ENCODE data around the gene GRID1.

DNA sequence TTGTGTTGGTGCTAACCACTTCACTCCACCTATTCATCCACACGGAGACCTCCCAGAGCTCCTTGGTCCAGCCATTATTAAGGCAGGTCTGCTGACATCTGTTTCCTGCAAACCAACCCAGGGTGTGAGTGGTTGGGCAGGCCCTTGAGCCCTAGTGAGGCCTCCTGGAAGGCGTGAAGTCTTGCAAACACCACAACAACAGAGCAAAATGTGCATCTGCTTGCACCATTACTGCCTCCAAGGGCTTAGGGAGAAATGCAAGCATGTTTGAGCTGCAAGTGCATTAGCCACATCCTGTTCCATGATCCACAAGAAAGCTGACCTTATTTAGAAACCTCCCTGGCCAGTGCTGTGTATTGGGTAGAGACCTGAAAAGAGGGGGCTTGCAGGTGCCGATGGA lies 325.5 kb downstream of the GRID1 start:
- TF ChIP-seq, protein P1, sequence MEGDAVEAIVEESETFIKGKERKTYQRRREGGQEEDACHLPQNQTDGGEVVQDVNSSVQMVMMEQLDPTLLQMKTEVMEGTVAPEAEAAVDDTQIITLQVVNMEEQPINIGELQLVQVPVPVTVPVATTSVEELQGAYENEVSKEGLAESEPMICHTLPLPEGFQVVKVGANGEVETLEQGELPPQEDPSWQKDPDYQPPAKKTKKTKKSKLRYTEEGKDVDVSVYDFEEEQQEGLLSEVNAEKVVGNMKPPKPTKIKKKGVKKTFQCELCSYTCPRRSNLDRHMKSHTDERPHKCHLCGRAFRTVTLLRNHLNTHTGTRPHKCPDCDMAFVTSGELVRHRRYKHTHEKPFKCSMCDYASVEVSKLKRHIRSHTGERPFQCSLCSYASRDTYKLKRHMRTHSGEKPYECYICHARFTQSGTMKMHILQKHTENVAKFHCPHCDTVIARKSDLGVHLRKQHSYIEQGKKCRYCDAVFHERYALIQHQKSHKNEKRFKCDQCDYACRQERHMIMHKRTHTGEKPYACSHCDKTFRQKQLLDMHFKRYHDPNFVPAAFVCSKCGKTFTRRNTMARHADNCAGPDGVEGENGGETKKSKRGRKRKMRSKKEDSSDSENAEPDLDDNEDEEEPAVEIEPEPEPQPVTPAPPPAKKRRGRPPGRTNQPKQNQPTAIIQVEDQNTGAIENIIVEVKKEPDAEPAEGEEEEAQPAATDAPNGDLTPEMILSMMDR (IDR thresholded peaks at IDR 0.05; ENCODE audit: insufficient read depth, low read depth, low read length): no peak
- no peak for TF ChIP-seq EZH2 (IDR thresholded peaks at IDR 0.05; ENCODE audit: insufficient read depth, low read length)
